Spleen (tissue), 11 donors: ENCODE measurements around the gene KRTAP5-7. TPM values are rescaled to one million over a fixed set of nuclear protein-coding genes. Genes with fewer than 3 reads are reported as not detected.

Source experiments
- DNase-seq: peaks from one replicate; pipeline ENCODE4 v3.0.0-alpha.2; 2020
- H3K27ac ChIP-seq, 8 donors: fragments of 200-600 bp; sonication (generic) in 7 of 8; 1 replicate in 4 of 8; 2 replicates in 4 of 8; pipeline versions ENCODE4 v1.5.0 to v1.8.0; 2016 to 2021; ENCODE audit warnings: inconsistent platforms in 4 of 8, mild to moderate bottlenecking in 4 of 8, moderate library complexity in 1 of 8
- H3K27me3 ChIP-seq, 7 donors: fragments of 200-600 bp; sonication (generic) in 6 of 7; replicated peaks in 1 of 7; 1 replicate in 4 of 7; 2 replicates in 3 of 7; pipeline versions ENCODE4 v1.5.0 to v1.8.0; 2016 to 2021; ENCODE audit warnings: inconsistent platforms in 3 of 7, mild to moderate bottlenecking in 1 of 7
- H3K36me3 ChIP-seq, 6 donors: fragments of 200-600 bp; sonication (generic) in 5 of 6; 1 replicate in 4 of 6; 2 replicates in 2 of 6; pipeline versions ENCODE4 v1.5.0 to v1.8.0; 2016 to 2021; ENCODE audit warnings: inconsistent platforms in 2 of 6
- H3K4me1 ChIP-seq, 6 donors: fragments of 200-600 bp; sonication (generic) in 5 of 6; 1 replicate in 3 of 6; 2 replicates in 3 of 6; pipeline versions ENCODE4 v1.5.0 to v1.8.0; 2016 to 2021; ENCODE audit warnings: inconsistent platforms in 3 of 6
- H3K4me3 ChIP-seq, 8 donors: fragments of 200-600 bp; sonication (generic) in 7 of 8; 1 replicate in 4 of 8; 2 replicates in 4 of 8; pipeline versions ENCODE4 v1.5.0 to v1.8.0; 2016 to 2021; ENCODE audit warnings: inconsistent platforms in 4 of 8, mild to moderate bottlenecking in 4 of 8, moderate library complexity in 2 of 8
- H3K9me3 ChIP-seq, 8 donors: fragments of 200-600 bp; sonication (generic) in 7 of 8; 1 replicate in 4 of 8; 2 replicates in 4 of 8; pipeline versions ENCODE4 v1.5.0 to v1.8.0; 2016 to 2021; ENCODE audit warnings: inconsistent platforms in 4 of 8
- CTCF ChIP-seq, 11 experiments: fragments of 200-600 bp in 7 of 11; fragments of 450-650 bp in 4 of 11; sonication (generic) in 4 of 11; IDR thresholded peaks in 8 of 11; conservative IDR thresholded peaks in 3 of 11; 1 replicate in 7 of 11; 2 replicates in 4 of 11; pipeline versions ENCODE4 v1.4.0 to v1.8.0; 2016 to 2021; ENCODE audit warnings: antibody characterized with exemption in 11 of 11, inconsistent platforms in 4 of 11, mild to moderate bottlenecking in 1 of 11
- POLR2A ChIP-seq, 3 donors: fragments of 450-650 bp; IDR thresholded peaks; one replicate each; pipeline ENCODE4 v1.5.1; 2017; ENCODE audit warnings: antibody characterized with exemption in 3 of 3, mild to moderate bottlenecking in 1 of 3
- POLR2AphosphoS5 ChIP-seq, 3 donors: sonication (generic); formaldehyde crosslinking; IDR thresholded peaks; one replicate each; pipeline ENCODE4 v1.5.1; 2017; ENCODE audit warnings: antibody characterized with exemption in 3 of 3
- WGBS, 5 donors: extraction: QIAGEN DNeasy Blood & Tissue Kit in 3 of 5; methylation state at CpG; one replicate each; pipeline versions ENCODE4 v1.1.5 to v1.1.7; 2013 to 2018; 5-methylcytosine and 5-hydroxymethylcytosine counted together
- intact Hi-C: fragments of 100-400 bp; cut with DNase I; formaldehyde crosslinking; loops from one replicate; pipeline ENCODE4 v1.15.0; 2023; ENCODE audit warnings: low total_unique reads
- polyA plus RNA-seq, 3 donors: library from polyadenylated mRNA; stranded (reverse); fragments of 200-250 nt; gene quantifications; one replicate each; pipeline ENCODE4 v1.2.1, GENCODE V29; 2013
- total RNA-seq, 7 donors: library from RNA; depleted of rRNA in 3 of 7; stranded (reverse); fragments of >200 nt in 3 of 7; fragmentation: NEBNext Ultra II Directional in 4 of 7; extraction: Animal tissue kit (Norgen Biotek cat#: 25700) in 4 of 7; gene quantifications; one replicate each; pipeline versions ENCODE4 v1.1.0 to v1.2.1, GENCODE V29; 2016 to 2021
- donor health status: healthy with polysubstance abuse.
- donor health status: DM: no; HTN: no; CAD: no; lungs with moderate emphysema.
- donor health status: DM: no; HTN: no; CAD: no.
- donor health status: Bipolar disorder and iron deficiency.
- donor health status: healthy.
- donor health status: DM: no; HTN: no; CAD: no.
- donor health status: DM: yes; HTN: yes; CAD: no.

Gene KRTAP5-7
- total and polyA plus RNA-seq, 10 donors, result 0.13 to 0.72 (median 0.53) TPM; not detected in 6

- no peaks in the 10 kb centered on the region for H3K27me3 ChIP-seq
- no peak overlapping the region for H3K27ac ChIP-seq
- DNase-seq, result no peak
- H3K9me3 ChIP-seq, result peaks cover 0 to 8% (median 0%) of the 10 kb centered on the region in 8 donors
- WGBS, 5 donors, result 74 to 88% (median 84%) methylated on average over 10 of the region's 10 CpGs
- H3K4me1 ChIP-seq, result no peaks in the 10 kb centered on the region
- intact Hi-C loops, result no loop called here
- no peaks in the 10 kb centered on the region for H3K36me3 ChIP-seq
- no peak overlapping the region for H3K4me3 ChIP-seq
- no peak for TF ChIP-seq POLR2AphosphoS5 (IDR thresholded peaks at IDR 0.05)
These were observed 7.5 kb upstream of the KRTAP5-7 start for GRCh38 chr11:71519546-71519945.

DNA sequence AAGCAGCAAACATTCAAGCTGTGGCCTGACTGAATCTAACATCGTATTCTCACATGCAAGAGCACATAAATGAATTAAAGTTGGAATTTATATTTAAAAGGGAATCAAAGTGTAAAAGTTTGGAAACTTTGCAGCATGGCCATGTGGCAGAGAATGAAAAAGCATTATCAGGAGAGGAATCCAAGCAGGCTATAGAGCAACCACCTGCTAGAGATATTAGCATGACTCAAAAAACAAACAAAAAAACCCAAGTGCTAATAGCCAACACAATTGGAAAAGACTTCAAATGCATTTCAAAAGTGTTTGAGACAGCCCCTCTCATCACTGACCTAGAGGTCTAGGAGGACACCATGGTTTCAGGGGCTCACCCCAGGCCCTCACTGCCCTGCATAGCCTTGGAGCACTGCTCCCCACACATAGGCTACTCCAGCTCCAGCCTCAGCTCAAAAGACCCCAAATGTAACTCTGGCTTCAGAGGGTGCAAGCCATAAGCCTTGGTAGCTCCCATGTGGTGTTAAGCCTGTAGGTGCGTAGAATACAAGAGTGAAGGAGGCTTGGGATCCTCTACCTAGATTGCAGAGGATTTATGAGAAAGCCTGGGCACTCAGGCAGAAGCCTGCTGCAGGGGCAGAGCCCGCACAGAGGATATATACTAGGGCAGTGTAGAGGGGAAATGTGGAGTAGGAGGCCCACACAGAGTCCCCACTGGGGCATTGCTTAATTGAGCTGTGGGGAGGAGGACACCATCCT lies 1.7 kb upstream of the KRTAP5-7 start:
- no peak for DNase-seq
- Histone ChIP-seq H3K4me1 (no peaks in the 10 kb centered on the region), H3K27me3 (no peaks in the 10 kb centered on the region), H3K27ac (no peak overlapping the region), H3K36me3 (no peaks in the 10 kb centered on the region), H3K9me3 (no peaks in the 10 kb centered on the region), H3K4me3 (no peak overlapping the region)
- WGBS, 5 donors, result 64 to 82% (median 64%) methylated on average over 3 of the region's 3 CpGs
- TF ChIP-seq CTCF (IDR thresholded peaks at IDR 0.05 in 8 of 11, conservative IDR thresholded peaks at IDR 0.05 in 3 of 11) (no peak), POLR2AphosphoS5 (IDR thresholded peaks at IDR 0.05) (no peak), POLR2A (IDR thresholded peaks at IDR 0.05) (no peak)
- intact Hi-C loops, result no loop called here

- Histone ChIP-seq H3K27me3 (no peaks in the 10 kb centered on the region), H3K27ac (no peak overlapping the region), H3K9me3 (no peaks in the 10 kb centered on the region), H3K36me3 (no peaks in the 10 kb centered on the region), H3K4me1 (no peaks in the 10 kb centered on the region), H3K4me3 (no peak overlapping the region)
- WGBS, 5 donors, result 63 to 88% (median 76%) methylated on average over 1 to 2 of the region's 2 CpGs
- DNase-seq, result no peak
- TF ChIP-seq POLR2A (IDR thresholded peaks at IDR 0.05) (no peak), CTCF (IDR thresholded peaks at IDR 0.05 in 8 of 11, conservative IDR thresholded peaks at IDR 0.05 in 3 of 11) (no peak), POLR2AphosphoS5 (IDR thresholded peaks at IDR 0.05) (no peak)
- intact Hi-C loops, result no loop called here
These were observed 1.1 kb upstream of the KRTAP5-7 start for GRCh38 chr11:71525938-71526495.

GRCh38 chr11:71527576-71528210 lies 626 bp downstream of the KRTAP5-7 start:
- no peak for TF ChIP-seq POLR2A (IDR thresholded peaks at IDR 0.05)
- TF ChIP-seq CTCF (IDR thresholded peaks at IDR 0.05 in 8 of 11, conservative IDR thresholded peaks at IDR 0.05 in 3 of 11), result no peak
- no peak for TF ChIP-seq POLR2AphosphoS5 (IDR thresholded peaks at IDR 0.05)
- DNase-seq, result no peak
- Histone ChIP-seq H3K4me1 (no peaks in the 10 kb centered on the region), H3K9me3 (no peaks in the 10 kb centered on the region), H3K36me3 (no peaks in the 10 kb centered on the region), H3K27ac (no peak overlapping the region), H3K27me3 (no peaks in the 10 kb centered on the region), H3K4me3 (no peak overlapping the region)
- intact Hi-C loops, result no loop called here
- WGBS, 5 donors, result 83 to 93% (median 88%) methylated on average over 6 of the region's 6 CpGs
